ENCODE results near the gene EML3. TPM values are rescaled to one million over a fixed set of nuclear protein-coding genes. Genes with fewer than 3 reads are reported as not detected.

The EML3 gene
- total RNA-seq, 1 experiment from 2014 or later: 88.8 TPM

DNA sequence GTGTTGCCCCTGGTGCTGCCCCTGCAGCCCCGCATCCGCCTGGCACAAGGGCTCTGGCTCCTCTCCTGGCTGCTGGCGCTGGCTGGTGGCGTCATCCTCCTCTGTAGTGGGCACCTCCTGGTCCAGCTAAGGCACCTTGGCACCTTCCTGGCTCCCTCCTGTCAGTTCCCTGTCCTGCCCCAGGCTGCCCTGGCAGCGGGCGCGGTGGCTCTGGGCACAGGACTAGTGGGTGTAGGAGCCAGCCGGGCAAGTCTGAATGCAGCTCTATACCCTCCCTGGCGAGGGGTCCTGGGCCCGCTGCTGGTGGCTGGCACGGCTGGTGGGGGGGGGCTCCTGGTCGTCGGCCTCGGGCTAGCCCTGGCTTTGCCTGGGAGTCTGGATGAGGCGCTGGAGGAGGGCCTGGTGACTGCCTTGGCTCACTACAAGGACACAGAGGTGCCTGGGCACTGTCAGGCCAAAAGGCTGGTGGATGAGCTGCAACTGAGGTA is 760 bp upstream of the EML3 start:
- CTCF ChIA-PET: interaction anchor here (0.7 kb wide), 1 partner anchor 189 kb away, joined by 3 read pairs; no protein-coding TSS in a partner anchor
- no peak overlapping the region; a peak in 1 of 4 replicates for H3K4me3 ChIP-seq (ENCODE audit: low read depth in 2 of 2, low read length in 2 of 2)
- no TSS peak for BruUV-seq (replicated peaks)
- TF ChIP-seq REST (IDR thresholded peaks at IDR 0.05; ENCODE audit: insufficient read depth in 1 of 2, low read depth in 2 of 2, low read length in 1 of 2) (no peak), TCF7L2 (IDR thresholded peaks at IDR 0.05; ENCODE audit: low read depth, low read length) (no peak), POLR2AphosphoS5 (IDR thresholded peaks at IDR 0.05; ENCODE audit: low read depth, low read length) (no peak), SIN3A (IDR thresholded peaks at IDR 0.05; ENCODE audit: borderline replicate concordance, insufficient read depth, low read depth, low read length) (no peak), CTCF (IDR thresholded peaks at IDR 0.05) (no peak)
- H3K27ac ChIP-seq (ENCODE audit: low read length): peak overlapping the region; percentile 63
- intact Hi-C loops (cut with micrococcal nuclease; ENCODE audit: unreplicated experiment) (no loop called here), in situ Hi-C loops (cut with HindIII; ENCODE audit: low pct_unique_long_range_greater_than_20kb, low sequenced_read_pairs) (no loop called here)
- ATAC-seq (peak; percentile 14; the same call in 1 of the 2 replicates), DNase-seq (ENCODE audit: low read depth, low spot score) (no peak)
- no peaks in the 10 kb centered on the region for H3K9me3 ChIP-seq (ENCODE audit: control insufficient read depth, insufficient read depth, low read depth, low read length)
- no peaks in the 10 kb centered on the region for H3K27me3 ChIP-seq (ENCODE audit: control insufficient read depth, insufficient read depth, low read length)
- POLR2A ChIA-PET: no interaction called here
- H3K4me1 ChIP-seq (ENCODE audit: control insufficient read depth, insufficient read depth, low read length): peaks cover 21% of the 10 kb centered on the region
- no peaks in the 10 kb centered on the region; the same call in 1 of the 2 replicates for H3K36me3 ChIP-seq (ENCODE audit: control insufficient read depth, insufficient read depth, low read length)

DNA sequence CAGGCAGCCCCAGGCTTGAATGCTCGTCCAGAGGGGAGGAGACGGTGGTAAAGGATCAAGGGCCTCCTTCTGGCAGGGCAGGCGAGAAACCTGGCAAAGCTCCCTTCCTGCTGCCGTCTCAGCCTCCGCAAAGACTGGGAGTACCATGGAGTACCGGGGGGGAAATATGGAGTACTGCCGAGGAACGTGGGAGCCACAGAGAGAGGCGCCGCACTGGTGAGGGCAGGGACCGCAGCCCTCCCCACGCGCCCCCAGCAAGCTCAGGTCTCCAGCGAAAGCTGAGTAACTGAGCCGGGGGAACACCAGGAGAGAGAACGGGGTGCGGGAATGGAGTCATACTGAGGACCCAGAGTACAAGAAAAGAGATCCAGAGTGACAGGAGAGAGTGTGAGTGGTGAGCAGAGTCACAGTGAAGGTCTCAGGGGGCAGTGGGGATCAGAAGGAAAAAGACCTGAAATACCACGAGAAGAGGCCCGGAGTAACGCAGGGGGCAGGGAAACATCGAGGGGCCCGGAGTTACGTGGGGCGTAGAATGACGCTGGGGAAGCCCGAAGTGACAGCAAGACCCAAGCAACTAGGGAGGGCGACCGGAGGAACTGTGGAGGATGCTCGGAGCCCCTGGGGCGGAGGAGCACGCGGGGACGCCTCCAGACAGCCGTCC is 740 bp downstream of the EML3 start:
- in situ Hi-C loops (cut with HindIII; ENCODE audit: low pct_unique_long_range_greater_than_20kb, low sequenced_read_pairs): no loop called here
- BruUV-seq (replicated peaks): no TSS peak
- DNase-seq (ENCODE audit: low read depth, low spot score) (no peak), ATAC-seq (peak; percentile 35)
- Histone ChIP-seq H3K4me1 (ENCODE audit: control insufficient read depth, insufficient read depth, low read length) (peaks cover 21% of the 10 kb centered on the region), H3K4me3 (ENCODE audit: low read depth in 2 of 2, low read length in 2 of 2) (peak overlapping the region; percentile 80 to 87), H3K27me3 (ENCODE audit: control insufficient read depth, insufficient read depth, low read length) (no peaks in the 10 kb centered on the region), H3K36me3 (ENCODE audit: control insufficient read depth, insufficient read depth, low read length) (no peaks in the 10 kb centered on the region; the same call in 1 of the 2 replicates), H3K9me3 (ENCODE audit: control insufficient read depth, insufficient read depth, low read depth, low read length) (no peaks in the 10 kb centered on the region), H3K27ac (ENCODE audit: low read length) (peak overlapping the region; percentile 90)
- TF ChIP-seq REST (IDR thresholded peaks at IDR 0.05; ENCODE audit: insufficient read depth in 1 of 2, low read depth in 2 of 2, low read length in 1 of 2) (no peak), POLR2AphosphoS5 (IDR thresholded peaks at IDR 0.05; ENCODE audit: low read depth, low read length) (no peak), SIN3A (IDR thresholded peaks at IDR 0.05; ENCODE audit: borderline replicate concordance, insufficient read depth, low read depth, low read length) (no peak), TCF7L2 (IDR thresholded peaks at IDR 0.05; ENCODE audit: low read depth, low read length) (no peak), CTCF (IDR thresholded peaks at IDR 0.05) (no peak)
- ChIA-PET CTCF (interaction anchor here (0.7 to 1.2 kb wide), 4 partner anchors 10 to 53 kb away, joined by 5 to 8 read pairs (median 6); partner anchors contain the start of genes C11orf98 and MTA2), POLR2A (interaction anchor here (0.5 to 1.3 kb wide), 3 partner anchors 29 to 150 kb away, joined by 3 to 8 read pairs (median 3); partner anchors contain the start of genes C11orf98, CSKMT and POLR2G)
- intact Hi-C loops (cut with micrococcal nuclease; ENCODE audit: unreplicated experiment): no loop called here
